Measurements from ENCODE around the gene MALRD1. TPM values are rescaled to one million over a fixed set of nuclear protein-coding genes. Genes with fewer than 3 reads are reported as not detected.

Gene MALRD1
- total RNA-seq, 4 donors from 2014 or later = 0.75 to 2.4 (median 0.82) TPM; not detected in 1

GRCh38 chr10:19096501-19097073 lies 48.0 kb downstream of the MALRD1 start:
- Histone ChIP-seq H3K4me1 (no peaks in the 10 kb centered on the region), H3K4me3 (no peak overlapping the region), H3K9me3 (no peaks in the 10 kb centered on the region), H3K27ac (no peak overlapping the region), H3K36me3 (no peaks in the 10 kb centered on the region), H3K27me3 (no peaks in the 10 kb centered on the region)
- TF ChIP-seq POLR2AphosphoS5 (IDR thresholded peaks at IDR 0.05) (no peak), POLR2A (IDR thresholded peaks at IDR 0.05) (no peak), CTCF (IDR thresholded peaks at IDR 0.05) (no peak), EP300 (IDR thresholded peaks at IDR 0.05; ENCODE audit: low read depth) (no peak)
- no peak for DNase-seq
- in situ Hi-C loops (cut with MboI; ENCODE audit: low pct_ligation_motif_present in 1 of 4, low pct_unique_long_range_greater_than_20kb in 1 of 4, low sequenced_read_pairs in 3 of 4) (no loop called here), intact Hi-C loops (cut with DNase I; ENCODE audit: low total_unique reads) (no loop called here)
- 78 to 84% methylated on average over 4 to 5 of the region's 5 CpGs for WGBS, 2 donors (ENCODE audit: low coverage in 1 of 2)

- intact Hi-C loops (cut with DNase I; ENCODE audit: low total_unique reads) (no loop called here), in situ Hi-C loops (cut with MboI; ENCODE audit: low pct_ligation_motif_present in 1 of 4, low pct_unique_long_range_greater_than_20kb in 1 of 4, low sequenced_read_pairs in 3 of 4) (no loop called here)
- H3K27ac ChIP-seq = no peak overlapping the region
- TF ChIP-seq CTCF (IDR thresholded peaks at IDR 0.05) (no peak), POLR2A (IDR thresholded peaks at IDR 0.05) (no peak), POLR2AphosphoS5 (IDR thresholded peaks at IDR 0.05) (no peak), EP300 (IDR thresholded peaks at IDR 0.05; ENCODE audit: low read depth) (no peak)
- H3K27me3 ChIP-seq = no peaks in the 10 kb centered on the region
- no peak overlapping the region for H3K4me3 ChIP-seq
- H3K4me1 ChIP-seq = no peaks in the 10 kb centered on the region
- H3K36me3 ChIP-seq = no peaks in the 10 kb centered on the region
- DNase-seq = no peak
- 76 to 82% methylated on average over 3 of the region's 3 CpGs for WGBS, 2 donors (ENCODE audit: low coverage in 1 of 2)
- no peaks in the 10 kb centered on the region for H3K9me3 ChIP-seq
Measured at GRCh38 chr10:19097151-19097550, 48.5 kb downstream of the MALRD1 start.

- H3K4me3 ChIP-seq = no peak overlapping the region
- in situ Hi-C loops (cut with MboI; ENCODE audit: low pct_ligation_motif_present in 1 of 4, low pct_unique_long_range_greater_than_20kb in 1 of 4, low sequenced_read_pairs in 3 of 4) = no loop called here
- WGBS, 2 donors (ENCODE audit: low coverage in 1 of 2) = 45 to 50% methylated on average over 7 of the region's 7 CpGs
- H3K27me3 ChIP-seq = no peaks in the 10 kb centered on the region
- H3K4me1 ChIP-seq = no peaks in the 10 kb centered on the region
- H3K36me3 ChIP-seq = no peaks in the 10 kb centered on the region
- intact Hi-C loops (cut with DNase I; ENCODE audit: low total_unique reads) = no loop called here
- no peak overlapping the region for H3K27ac ChIP-seq
- TF ChIP-seq CTCF (IDR thresholded peaks at IDR 0.05) = no peak
- no peak for TF ChIP-seq POLR2A (IDR thresholded peaks at IDR 0.05)
- no peak for DNase-seq
- H3K9me3 ChIP-seq = no peaks in the 10 kb centered on the region
Measured at GRCh38 chr10:19098803-19099202, 50.2 kb downstream of the MALRD1 start.

- TF ChIP-seq EP300 (IDR thresholded peaks at IDR 0.05; ENCODE audit: low read depth) = no peak
- TF ChIP-seq POLR2A (IDR thresholded peaks at IDR 0.05) = no peak
- no peak for TF ChIP-seq CTCF (IDR thresholded peaks at IDR 0.05)
- TF ChIP-seq POLR2AphosphoS5 (IDR thresholded peaks at IDR 0.05) = no peak
- Histone ChIP-seq H3K9me3 (peaks cover 3 to 4% of the 10 kb centered on the region in 2 donors), H3K4me3 (no peak overlapping the region), H3K27me3 (no peaks in the 10 kb centered on the region), H3K36me3 (no peaks in the 10 kb centered on the region), H3K4me1 (no peaks in the 10 kb centered on the region), H3K27ac (no peak overlapping the region)
- in situ Hi-C loops (cut with MboI; ENCODE audit: low pct_ligation_motif_present in 1 of 4, low pct_unique_long_range_greater_than_20kb in 1 of 4, low sequenced_read_pairs in 3 of 4) (no loop called here), intact Hi-C loops (cut with DNase I; ENCODE audit: low total_unique reads) (no loop called here)
- DNase-seq = no peak
- 9 to 24% methylated on average over 1 of the region's 1 CpG for WGBS, 2 donors (ENCODE audit: low coverage in 1 of 2)
Measured at GRCh38 chr10:19107406-19107805, 58.8 kb downstream of the MALRD1 start.
